ENCODE measurements around the gene NAB2. TPM values are rescaled to one million over a fixed set of nuclear protein-coding genes. Genes with fewer than 3 reads are reported as not detected.
"Not testable (repeated sequence)": the region's sequence is repeated elsewhere in the genome, so short reads cannot be mapped to it uniquely, and the experiment has no call there.

The NAB2 gene
- polyA plus RNA-seq, 3 donors, result 3.9 to 26.9 (median 17.1) TPM

GRCh38 chr12:57057067-57057751 lies 31.7 kb upstream of the NAB2 start:
- WGBS, 3 donors, result 86 to 98% (median 91%) methylated on average over 6 of the region's 6 CpGs
- H3K27ac ChIP-seq (ENCODE audit: low read depth, low read length), result no peak overlapping the region

GRCh38 chr12:57058454-57058853 lies 30.5 kb upstream of the NAB2 start:
- WGBS, 3 donors, result 88 to 93% (median 91%) methylated on average over 1 of the region's 1 CpG
- H3K27ac ChIP-seq (ENCODE audit: low read depth, low read length), result no peak overlapping the region

GRCh38 chr12:57063991-57064685 lies 24.8 kb upstream of the NAB2 start:
- H3K27ac ChIP-seq (ENCODE audit: low read depth, low read length), result no peak overlapping the region
- 49 to 80% (median 56%) methylated on average over 5 of the region's 5 CpGs for WGBS, 3 donors

- no peak overlapping the region for H3K27ac ChIP-seq (ENCODE audit: low read depth, low read length)
- 77 to 87% (median 80%) methylated on average over 2 of the region's 2 CpGs for WGBS, 3 donors
Observed at GRCh38 chr12:57066245-57066644, 22.7 kb upstream of the NAB2 start.

GRCh38 chr12:57069523-57069922 lies 19.4 kb upstream of the NAB2 start:
- H3K27ac ChIP-seq (ENCODE audit: low read depth, low read length), result peak overlapping the region; percentile 2
- WGBS, 3 donors, result 16 to 28% (median 23%) methylated on average over 3 of the region's 3 CpGs

GRCh38 chr12:57072661-57073060 lies 16.3 kb upstream of the NAB2 start:
- 76 to 89% (median 77%) methylated on average over 2 of the region's 2 CpGs for WGBS, 3 donors
- no peak overlapping the region for H3K27ac ChIP-seq (ENCODE audit: low read depth, low read length)

- 96 to 100% (median 98%) methylated on average over 6 of the region's 6 CpGs for WGBS, 3 donors
- H3K27ac ChIP-seq (ENCODE audit: low read depth, low read length), result not testable (repeated sequence)
Observed at GRCh38 chr12:57073566-57074450, 15.1 kb upstream of the NAB2 start.

GRCh38 chr12:57078519-57079404 lies 10.2 kb upstream of the NAB2 start, which contains the start of gene NEMP1:
TSS of gene NEMP1 (minus strand) at chr12:57078791. CDS start at chr12:57078745, 46 bp downstream.
- H3K27ac ChIP-seq (ENCODE audit: low read depth, low read length), result peak within 1 kb of the TSS; percentile 2
- WGBS, 3 donors, result 0 to 1% (median 0%) methylated on average over 39 of the region's 39 CpGs

- WGBS, 3 donors, result 64 to 80% (median 76%) methylated on average over 1 of the region's 1 CpG
- no peak overlapping the region for H3K27ac ChIP-seq (ENCODE audit: low read depth, low read length)
Observed at GRCh38 chr12:57079821-57080220, 9.1 kb upstream of the NAB2 start.

GRCh38 chr12:57080855-57081254 lies 8.1 kb upstream of the NAB2 start:
- H3K27ac ChIP-seq (ENCODE audit: low read depth, low read length), result no peak overlapping the region
- WGBS, 3 donors, result 91 to 100% (median 100%) methylated on average over 1 of the region's 1 CpG

GRCh38 chr12:57085999-57086492 lies 2.9 kb upstream of the NAB2 start:
- WGBS, 3 donors, result 3 to 41% (median 5%) methylated on average over 12 of the region's 12 CpGs
- H3K27ac ChIP-seq (ENCODE audit: low read depth, low read length), result peak overlapping the region; percentile 51

GRCh38 chr12:57086493-57087009 lies 2.4 kb upstream of the NAB2 start:
- peak overlapping the region; percentile 98 for H3K27ac ChIP-seq (ENCODE audit: low read depth, low read length)
- 0 to 1% (median 1%) methylated on average over 14 of the region's 14 CpGs for WGBS, 3 donors

- WGBS, 3 donors, result 0% methylated on average over 43 to 52 of the region's 52 CpGs
- H3K27ac ChIP-seq (ENCODE audit: low read depth, low read length), result peak overlapping the region; percentile 98
Observed at GRCh38 chr12:57087010-57087690, 1.8 kb upstream of the NAB2 start.

GRCh38 chr12:57087691-57088353 lies 1.1 kb upstream of the NAB2 start:
- peak overlapping the region; percentile 98 for H3K27ac ChIP-seq (ENCODE audit: low read depth, low read length)
- 0 to 1% (median 0%) methylated on average over 35 to 37 of the region's 37 CpGs for WGBS, 3 donors

GRCh38 chr12:57089271-57090245 lies 644 bp downstream of the NAB2 start:
- H3K27ac ChIP-seq (ENCODE audit: low read depth, low read length), result no peak overlapping the region
- 0 to 7% (median 0%) methylated on average over 41 to 45 of the region's 45 CpGs for WGBS, 3 donors

Data from adipose tissue (tissue), 3 donors.